B cell (primary cell): ENCODE results near the gene CCDC18. TPM values are rescaled to one million over a fixed set of nuclear protein-coding genes. Genes with fewer than 3 reads are reported as not detected.

Source experiments
- ATAC-seq: fragments of 200-7000 bp; cut with Tn5 transposase; one replicate; pipeline ENCODE4 v1.10.0; 2021; ENCODE audit warnings: low read depth, mild to moderate bottlenecking, moderate number of reproducible peaks, moderate library complexity
- CTCF ChIA-PET: fragments of 350-600 bp; sonication (Branson Sonifier 250); formaldehyde crosslinking; loops from one replicate; lab custom pipeline; 2021; ENCODE audit warnings: antibody characterized with exemption, inconsistent platforms; lab: Charles Lee
- POLR2A ChIA-PET: fragments of 350-600 bp; sonication (Branson Sonifier 250); formaldehyde crosslinking; loops from one replicate; lab custom pipeline; 2021; ENCODE audit warnings: antibody characterized with exemption; lab: Charles Lee
- DNase-seq: peaks from one replicate; pipeline ENCODE4 v3.0.0; 2013
- H2AFZ ChIP-seq: 2 replicates; pipeline ENCODE4 v1.6.1; 2012; ENCODE audit warnings: mild to moderate bottlenecking, low read depth, low read length; ENCODE audit not compliant: insufficient read depth, poor library complexity, severe bottlenecking
- H3K27ac ChIP-seq, 2 donors: 1 replicate in 1 of 2; 2 replicates in 1 of 2; pipeline ENCODE4 v1.5.1; 2012 to 2013; ENCODE audit warnings: low read length in 2 of 2, mild to moderate bottlenecking in 2 of 2, moderate library complexity in 1 of 2
- H3K27me3 ChIP-seq, 4 experiments: fragments of 200-600 bp in 1 of 4; sonication (generic) in 1 of 4; replicated peaks in 1 of 4; 1 replicate in 2 of 4; 2 replicates in 2 of 4; pipeline versions ENCODE4 v1.6.1 to v1.7.0; 2013 to 2016; ENCODE audit warnings: low read length in 3 of 4, mild to moderate bottlenecking in 2 of 4, mixed read lengths in 1 of 4, moderate library complexity in 1 of 4; ENCODE audit not compliant: insufficient read depth in 4 of 4, control insufficient read depth in 3 of 4; ENCODE audit errors: control extremely low read depth in 1 of 4
- H3K36me3 ChIP-seq, 2 experiments: replicated peaks in 1 of 2; 1 replicate in 1 of 2; 2 replicates in 1 of 2; pipeline versions ENCODE4 v1.6.1 to v1.7.1; 2013; ENCODE audit warnings: low read length in 1 of 2; ENCODE audit not compliant: insufficient read depth in 2 of 2, control insufficient read depth in 1 of 2; ENCODE audit errors: control extremely low read depth in 1 of 2, extremely low read depth in 1 of 2
- H3K4me1 ChIP-seq, 2 donors: fragments of 200-600 bp in 1 of 2; sonication (generic) in 1 of 2; 1 replicate in 1 of 2; 2 replicates in 1 of 2; pipeline versions ENCODE4 v1.5.1 to v1.6.1; 2013 to 2017; ENCODE audit warnings: low read length in 2 of 2; ENCODE audit not compliant: control insufficient read depth in 2 of 2, insufficient read depth in 2 of 2
- H3K4me2 ChIP-seq: replicated peaks from 2 replicates; pipeline ENCODE3; 2012; ENCODE audit warnings: mild to moderate bottlenecking, low read depth, low read length; ENCODE audit not compliant: poor library complexity, severe bottlenecking
- H3K4me3 ChIP-seq, 5 experiments: fragments of 200-600 bp in 1 of 5; sonication (generic) in 1 of 5; 1 replicate in 3 of 5; 2 replicates in 2 of 5; pipeline versions ENCODE4 v1.5.1 to v1.7.0; 2011 to 2016; ENCODE audit warnings: low read length in 4 of 5, mild to moderate bottlenecking in 4 of 5, low read depth in 2 of 5, control low read depth in 1 of 5, moderate library complexity in 1 of 5; ENCODE audit not compliant: insufficient read depth in 1 of 5; ENCODE audit errors: control extremely low read depth in 1 of 5, extremely low read depth in 1 of 5
- H3K79me2 ChIP-seq: fragments of 200-600 bp; sonication (generic); one replicate; pipeline ENCODE4 v1.6.0; 2016; ENCODE audit warnings: low read length; ENCODE audit not compliant: control insufficient read depth, insufficient read depth
- H3K9ac ChIP-seq: fragments of 200-600 bp; sonication (generic); 2 replicates; pipeline ENCODE4 v1.6.1; 2017; ENCODE audit warnings: mild to moderate bottlenecking, low read length, moderate library complexity
- H3K9me3 ChIP-seq, 3 donors: one replicate each; pipeline versions ENCODE4 v1.6.1 to v1.7.1; 2013; ENCODE audit warnings: low read length in 2 of 3; ENCODE audit not compliant: control insufficient read depth in 2 of 3, insufficient read depth in 1 of 3; ENCODE audit errors: control extremely low read depth in 1 of 3
- H4K20me1 ChIP-seq: 2 replicates; pipeline ENCODE4 v1.6.0; 2012; ENCODE audit warnings: mild to moderate bottlenecking, low read length; ENCODE audit not compliant: insufficient read depth, control insufficient read depth, poor library complexity, severe bottlenecking
- H3K27ac Mint-ChIP-seq: one replicate; pipeline ENCODE4 v1.8.0; 2021; ENCODE audit warnings: mixed read lengths
- H3K27me3 Mint-ChIP-seq: one replicate; pipeline ENCODE4 v1.8.0; 2021; ENCODE audit warnings: mixed read lengths
- H3K4me1 Mint-ChIP-seq: one replicate; pipeline ENCODE4 v1.8.0; 2021; ENCODE audit warnings: mixed read lengths
- H3K4me3 Mint-ChIP-seq: one replicate; pipeline ENCODE4 v1.8.0; 2021; ENCODE audit warnings: mixed read lengths
- H3K9me3 Mint-ChIP-seq: one replicate; pipeline ENCODE4 v1.8.0; 2022; ENCODE audit warnings: mixed read lengths; ENCODE audit not compliant: insufficient read depth
- EZH2 ChIP-seq: IDR thresholded peaks from 2 replicates; pipeline ENCODE4 v1.6.1; 2012; ENCODE audit warnings: borderline replicate concordance, low read depth, mild to moderate bottlenecking, moderate library complexity, low read length; ENCODE audit not compliant: insufficient read depth, poor library complexity, severe bottlenecking
- WGBS: methylation state at CpG from one replicate; pipeline ENCODE4 v1.1.5; 2013; ENCODE audit warnings: missing lambda C conversion rate; ENCODE audit not compliant: insufficient coverage; 5-methylcytosine and 5-hydroxymethylcytosine counted together
- intact Hi-C: fragments of 100-400 bp; cut with micrococcal nuclease; formaldehyde crosslinking; loops from one replicate; pipeline ENCODE4 v1.10.0; 2022
- polyA plus RNA-seq: library from polyadenylated mRNA; depleted of rRNA; stranded (reverse); fragments of >200 nt; gene quantifications from 2 replicates; pipeline ENCODE4 v1.2.3, GENCODE V29; 2012
- total RNA-seq, 2 donors: library from RNA; stranded (reverse); fragments of 120-200 nt in 1 of 2; gene quantifications; 1 replicate in 1 of 2; 2 replicates in 1 of 2; pipeline versions ENCODE4 v1.2.3 to v1.2.4, GENCODE V29; 2013 to 2022
- TF ChIP-seq, protein P1 (sequence below): fragments of 200-600 bp; IDR thresholded peaks from one replicate; pipeline ENCODE4 v1.8.0; 2022; ENCODE audit warnings: antibody characterized with exemption, mild to moderate bottlenecking

CCDC18 gene
- total and polyA plus RNA-seq, 2 donors (not counting 1 experiment from before 2014, with no cell fraction given), result 7.7 to 16.0 TPM

DNA sequence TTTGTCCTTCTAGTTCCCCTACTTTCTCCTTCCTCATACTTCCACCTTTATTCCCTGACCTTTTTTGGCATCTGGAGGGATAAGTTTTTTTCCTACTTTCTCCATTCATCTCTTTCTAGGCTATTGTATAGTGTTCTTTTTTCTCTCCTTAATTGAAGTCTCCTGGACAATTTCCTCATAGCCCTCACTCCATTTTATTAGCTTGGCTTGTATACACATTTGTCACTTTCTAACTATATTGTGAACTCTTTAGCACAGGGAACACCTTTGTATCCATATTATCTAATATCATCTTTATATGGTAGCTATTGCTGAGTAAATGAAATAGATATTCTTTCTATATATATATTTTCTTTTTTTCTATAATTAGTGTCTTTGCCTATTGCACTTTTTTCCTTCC lies 47.9 kb upstream of the CCDC18 start:
- DNase-seq, result no peak
- H2AFZ ChIP-seq, result no peak overlapping the region
- ATAC-seq, result no peak
- H3K9me3 ChIP-seq, result no peaks in the 10 kb centered on the region
- H3K27me3 Mint-ChIP-seq, result no peaks in the 10 kb centered on the region
- H3K27ac ChIP-seq, result no peak overlapping the region
- no peak overlapping the region for H3K4me3 ChIP-seq
- H3K36me3 ChIP-seq, result peaks cover 19 to 70% of the 10 kb centered on the region in 2 experiments
- no peaks in the 10 kb centered on the region for H3K79me2 ChIP-seq
- no peaks in the 10 kb centered on the region for H3K4me1 Mint-ChIP-seq
- no peak overlapping the region for H3K27ac Mint-ChIP-seq
- TF ChIP-seq EZH2, result no peak
- TF ChIP-seq, protein P1, sequence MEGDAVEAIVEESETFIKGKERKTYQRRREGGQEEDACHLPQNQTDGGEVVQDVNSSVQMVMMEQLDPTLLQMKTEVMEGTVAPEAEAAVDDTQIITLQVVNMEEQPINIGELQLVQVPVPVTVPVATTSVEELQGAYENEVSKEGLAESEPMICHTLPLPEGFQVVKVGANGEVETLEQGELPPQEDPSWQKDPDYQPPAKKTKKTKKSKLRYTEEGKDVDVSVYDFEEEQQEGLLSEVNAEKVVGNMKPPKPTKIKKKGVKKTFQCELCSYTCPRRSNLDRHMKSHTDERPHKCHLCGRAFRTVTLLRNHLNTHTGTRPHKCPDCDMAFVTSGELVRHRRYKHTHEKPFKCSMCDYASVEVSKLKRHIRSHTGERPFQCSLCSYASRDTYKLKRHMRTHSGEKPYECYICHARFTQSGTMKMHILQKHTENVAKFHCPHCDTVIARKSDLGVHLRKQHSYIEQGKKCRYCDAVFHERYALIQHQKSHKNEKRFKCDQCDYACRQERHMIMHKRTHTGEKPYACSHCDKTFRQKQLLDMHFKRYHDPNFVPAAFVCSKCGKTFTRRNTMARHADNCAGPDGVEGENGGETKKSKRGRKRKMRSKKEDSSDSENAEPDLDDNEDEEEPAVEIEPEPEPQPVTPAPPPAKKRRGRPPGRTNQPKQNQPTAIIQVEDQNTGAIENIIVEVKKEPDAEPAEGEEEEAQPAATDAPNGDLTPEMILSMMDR, result no peak
- H3K9ac ChIP-seq, result no peak overlapping the region
- no peak overlapping the region for H3K4me3 Mint-ChIP-seq
- ChIA-PET POLR2A (no interaction called here), CTCF (no interaction called here)
- no peak overlapping the region for H3K4me2 ChIP-seq
- intact Hi-C loops, result no loop called here
- H3K4me1 ChIP-seq, result no peaks in the 10 kb centered on the region
- no peaks in the 10 kb centered on the region for H3K9me3 Mint-ChIP-seq
- no peaks in the 10 kb centered on the region for H3K27me3 ChIP-seq
- no peaks in the 10 kb centered on the region for H4K20me1 ChIP-seq

DNA sequence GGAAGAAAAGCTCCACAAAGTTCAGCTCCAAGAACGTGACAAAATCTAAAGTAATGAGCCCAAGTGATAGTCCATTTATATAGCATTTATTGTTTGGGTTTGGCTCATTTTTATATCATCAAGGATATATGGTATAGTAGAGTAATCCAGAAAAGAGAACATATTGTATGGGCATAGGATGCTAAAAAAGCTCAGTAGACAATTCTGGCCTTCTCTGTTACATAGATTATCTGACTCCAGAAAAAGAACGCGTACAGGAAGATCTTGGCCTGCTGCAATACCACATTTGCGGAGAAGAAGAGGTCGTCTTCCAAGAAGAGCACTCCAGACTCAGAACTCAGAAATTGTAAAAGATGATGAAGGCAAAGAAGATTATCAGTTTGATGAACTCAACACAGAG lies 44.1 kb upstream of the CCDC18 start:
- intact Hi-C loops, result no loop called here
- H3K27ac Mint-ChIP-seq, result no peak overlapping the region
- H2AFZ ChIP-seq, result no peak overlapping the region
- H3K79me2 ChIP-seq, result no peaks in the 10 kb centered on the region
- H3K9me3 Mint-ChIP-seq, result no peaks in the 10 kb centered on the region
- no peak overlapping the region for H3K4me2 ChIP-seq
- no peak overlapping the region for H3K4me3 ChIP-seq
- CTCF ChIA-PET, result interaction anchor here (0.9 kb wide), 1 partner anchor 59 kb away, joined by 4 read pairs; no protein-coding TSS in a partner anchor
- H3K27me3 Mint-ChIP-seq, result no peaks in the 10 kb centered on the region
- no peak for DNase-seq
- no peak overlapping the region for H3K27ac ChIP-seq
- no peak overlapping the region for H3K9ac ChIP-seq
- no peak for ATAC-seq
- H3K4me1 Mint-ChIP-seq, result no peaks in the 10 kb centered on the region
- peaks cover 25 to 69% of the 10 kb centered on the region in 2 experiments for H3K36me3 ChIP-seq
- H3K4me1 ChIP-seq, result no peaks in the 10 kb centered on the region
- no peak for TF ChIP-seq EZH2
- TF ChIP-seq, protein P1, result no peak
- no peaks in the 10 kb centered on the region for H3K27me3 ChIP-seq
- POLR2A ChIA-PET, result no interaction called here
- no peaks in the 10 kb centered on the region for H3K9me3 ChIP-seq
- WGBS, result no CpG with 5 or more reads among the region's 5 CpGs
- H4K20me1 ChIP-seq, result no peaks in the 10 kb centered on the region
- no peak overlapping the region for H3K4me3 Mint-ChIP-seq
